Dermis microvascular lymphatic vessel endothelial cell (primary cell): Measurements from ENCODE around the gene PTPRF. TPM values are rescaled to one million over a fixed set of nuclear protein-coding genes. Genes with fewer than 3 reads are reported as not detected.
"Not testable (repeated sequence)": the region's sequence is repeated elsewhere in the genome, so short reads cannot be mapped to it uniquely, and the experiment has no call there.

Experiments
- DNase-seq, 2 donors: peaks; one replicate each; pipeline versions ENCODE4 v3.0.0 to v3.0.0-alpha.2; 2010; ENCODE audit warnings: low read depth in 2 of 2
- total RNA-seq: library from RNA; depleted of rRNA; stranded (reverse); fragments of >200 nt; gene quantifications from 2 replicates; pipeline ENCODE4 v1.2.1, GENCODE V29; 2014

PTPRF gene
- total RNA-seq, 1 donor from 2014 or later, result 50.2 TPM

GRCh38 chr1:43537423-43538142 is 6.9 kb downstream of the PTPRF start:
- no peak for DNase-seq

- no peak for DNase-seq
Observed at GRCh38 chr1:43538143-43538487, 7.4 kb downstream of the PTPRF start.

GRCh38 chr1:43538969-43539368 is 8.3 kb downstream of the PTPRF start:
- no peak for DNase-seq

GRCh38 chr1:43539726-43540434 is 9.2 kb downstream of the PTPRF start:
- DNase-seq, result no peak

GRCh38 chr1:43540653-43541071 is 10.0 kb downstream of the PTPRF start:
- DNase-seq, result peak; percentile 79 to 80

- DNase-seq, result no peak
Observed at GRCh38 chr1:43541141-43541540, 10.5 kb downstream of the PTPRF start.

GRCh38 chr1:43541721-43542401 is 11.2 kb downstream of the PTPRF start:
- DNase-seq, result no peak

- DNase-seq, result no peak
Observed at GRCh38 chr1:43542527-43543458, 12.1 kb downstream of the PTPRF start.

- no peak for DNase-seq
Observed at GRCh38 chr1:43543567-43543966, 12.9 kb downstream of the PTPRF start.

GRCh38 chr1:43545339-43545694 is 14.6 kb downstream of the PTPRF start:
- DNase-seq, result no peak

- DNase-seq, result peak in 1 of 2 donors; percentile 51
Observed at GRCh38 chr1:43545695-43546387, 15.2 kb downstream of the PTPRF start.

GRCh38 chr1:43546388-43547100 is 15.9 kb downstream of the PTPRF start:
- no peak for DNase-seq

GRCh38 chr1:43547538-43548072 is 16.9 kb downstream of the PTPRF start:
- DNase-seq, result no peak

GRCh38 chr1:43548285-43549271 is 17.9 kb downstream of the PTPRF start:
- DNase-seq, result peak in 1 of 2 donors; percentile 40

- DNase-seq, result not testable (repeated sequence)
Observed at GRCh38 chr1:43549394-43549793, 18.7 kb downstream of the PTPRF start.

- peak in 1 of 2 donors; percentile 52 for DNase-seq
Observed at GRCh38 chr1:43549921-43550597, 19.4 kb downstream of the PTPRF start.

- no peak for DNase-seq
Observed at GRCh38 chr1:43550598-43551246, 20.0 kb downstream of the PTPRF start.
